Omental fat pad (tissue), 4 donors: ENCODE results near the gene NHS. TPM values are rescaled to one million over a fixed set of nuclear protein-coding genes. Genes with fewer than 3 reads are reported as not detected.

ENCODE experiments used
- ATAC-seq: fragments of 150-250 bp; one replicate; pipeline ENCODE4 v1.9.1; 2016; ENCODE audit warnings: mild to moderate bottlenecking, moderate library complexity; ENCODE audit not compliant: low FRiP score
- DNase-seq: peaks from one replicate; pipeline ENCODE4 v3.0.0-alpha.2; 2019; ENCODE audit warnings: low spot score
- CTCF ChIP-seq, 3 donors: fragments of 450-650 bp; IDR thresholded peaks; one replicate each; pipeline ENCODE4 v1.5.1; 2016 to 2017; ENCODE audit warnings: antibody characterized with exemption in 3 of 3, mild to moderate bottlenecking in 3 of 3, moderate library complexity in 2 of 3
- total RNA-seq, 4 donors: library from RNA; depleted of rRNA; stranded (reverse); fragments of >200 nt; gene quantifications; one replicate each; pipeline ENCODE4 v1.1.0, GENCODE V29; 2016

Gene NHS
- total RNA-seq, 4 donors from 2014 or later: 4.0 to 9.7 (median 7.6) TPM

- no peak for TF ChIP-seq CTCF (IDR thresholded peaks at IDR 0.05)
- no peak for DNase-seq
- ATAC-seq: no peak
Measured at GRCh38 chrX:17637235-17637634, 262.2 kb downstream of the NHS start.

DNA sequence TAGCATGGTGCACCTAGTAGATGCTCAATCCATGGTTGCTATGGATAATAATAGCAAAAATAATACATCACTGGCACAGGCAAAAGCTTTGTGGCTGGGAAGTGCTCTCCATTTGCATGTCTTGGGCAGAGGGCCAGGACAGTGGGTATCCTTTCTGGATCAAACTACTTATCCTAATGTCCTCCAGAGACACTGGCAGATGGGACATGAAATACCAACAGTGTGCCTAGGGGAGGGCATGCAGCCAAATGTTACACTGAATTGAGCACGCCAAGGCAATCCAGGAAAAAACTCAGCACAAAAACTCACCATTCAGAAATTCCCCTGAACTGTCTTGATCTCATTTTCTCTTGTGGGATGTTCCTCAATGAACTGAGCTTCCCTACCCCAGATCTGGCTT, 263.7 kb downstream of the NHS start:
- DNase-seq (no peak), ATAC-seq (no peak)
- TF ChIP-seq CTCF (IDR thresholded peaks at IDR 0.05): no peak

- no peak for TF ChIP-seq CTCF (IDR thresholded peaks at IDR 0.05)
- ATAC-seq: no peak
- no peak for DNase-seq
Measured at GRCh38 chrX:17642891-17643290, 267.9 kb downstream of the NHS start.

- ATAC-seq (no peak), DNase-seq (no peak)
- TF ChIP-seq CTCF (IDR thresholded peaks at IDR 0.05): no peak
Measured at GRCh38 chrX:17643528-17643927, 268.5 kb downstream of the NHS start.

DNA sequence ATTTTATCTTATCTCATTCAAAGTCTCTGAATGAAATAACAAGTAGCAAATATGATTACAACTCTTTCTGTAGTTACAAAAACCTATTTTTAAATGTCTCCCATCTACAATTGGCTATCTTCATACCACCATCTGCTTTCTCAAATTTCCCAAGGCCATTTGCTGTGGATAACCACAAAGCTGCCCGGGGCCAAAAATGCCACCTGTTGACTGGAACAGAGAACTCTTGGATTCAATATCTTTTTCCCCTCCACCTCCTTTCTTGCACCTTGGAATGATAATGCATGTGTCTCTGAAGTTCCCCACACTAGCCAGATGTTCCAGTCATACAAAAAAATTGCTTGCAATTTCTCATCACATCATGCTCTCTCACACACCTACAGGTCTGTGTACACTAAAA, 269.0 kb downstream of the NHS start:
- ATAC-seq (no peak), DNase-seq (no peak)
- no peak for TF ChIP-seq CTCF (IDR thresholded peaks at IDR 0.05)

DNA sequence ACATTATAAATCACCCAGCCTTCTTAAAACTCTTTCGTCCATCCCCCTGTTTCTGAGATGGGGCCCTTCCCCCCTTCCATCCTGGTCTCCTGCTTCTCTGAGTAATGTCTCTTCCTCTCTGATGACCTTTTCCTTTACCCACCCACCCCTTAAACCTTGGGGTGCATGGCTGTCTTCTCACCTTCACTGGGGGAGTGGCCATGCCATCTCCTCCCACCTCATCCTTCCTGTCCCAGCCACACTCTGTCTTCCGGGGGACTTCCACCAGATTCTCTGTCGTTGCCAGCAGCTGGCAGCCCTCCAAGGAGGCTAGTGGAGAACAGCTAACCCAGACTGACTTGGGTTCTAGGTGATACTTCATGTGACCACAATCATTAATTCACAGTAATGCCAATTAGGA, 279.1 kb downstream of the NHS start:
- TF ChIP-seq CTCF (IDR thresholded peaks at IDR 0.05): no peak
- no peak for ATAC-seq
- no peak for DNase-seq

DNA sequence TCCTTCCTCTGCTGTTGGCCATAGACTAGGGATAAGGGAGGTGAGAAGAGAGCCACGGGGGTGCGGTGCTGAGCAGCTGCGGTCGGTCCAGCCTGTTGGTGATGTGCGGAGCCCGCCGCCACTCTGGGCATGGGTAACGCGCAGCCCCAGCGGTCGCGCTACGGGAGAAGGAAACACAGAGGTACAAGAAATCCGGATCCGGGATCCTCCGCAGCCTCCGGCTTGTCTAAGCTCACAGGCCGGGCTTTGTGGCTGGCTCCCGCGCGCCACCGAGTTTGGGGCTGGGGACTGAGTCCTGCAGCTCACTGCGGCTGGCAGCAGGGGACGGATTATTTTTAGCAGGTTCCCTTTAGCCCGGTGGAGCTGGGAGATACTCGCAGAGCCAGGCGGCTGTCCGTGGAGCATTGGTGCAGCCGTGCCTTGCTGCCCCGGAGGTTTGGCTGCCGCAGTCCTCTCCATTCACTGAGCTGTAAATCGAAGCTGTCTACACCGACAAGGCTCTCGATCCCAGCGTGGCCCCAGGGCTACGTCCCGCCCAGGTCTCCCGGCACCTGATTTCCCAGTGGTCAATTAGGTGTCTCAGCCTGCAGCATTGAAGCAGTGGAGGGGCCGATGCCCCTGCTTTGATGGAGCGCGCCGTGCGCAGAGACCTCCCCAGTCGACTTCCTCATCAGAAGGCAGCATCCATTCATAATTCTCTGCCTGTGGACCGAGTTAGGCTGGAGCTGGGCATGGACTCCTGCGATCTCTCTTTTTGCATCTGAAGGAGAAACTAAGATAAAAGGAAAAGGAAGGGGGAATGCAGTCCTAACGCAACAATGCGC, 280.4 kb downstream of the NHS start:
- no peak for TF ChIP-seq CTCF (IDR thresholded peaks at IDR 0.05)
- no peak for DNase-seq
- ATAC-seq: no peak
